Mucosa of rectum (tissue), 2 donors: ENCODE results near the gene NR6A1.

Experiments used
- H3K27ac ChIP-seq, 2 donors: one replicate each; pipeline ENCODE4 v1.7.0; 2013; ENCODE audit warnings: inconsistent platforms in 2 of 2, low read depth in 2 of 2, low read length in 2 of 2
- H3K27me3 ChIP-seq, 2 donors: one replicate each; pipeline ENCODE4 v1.7.0; 2013; ENCODE audit warnings: low read length in 2 of 2; ENCODE audit not compliant: control insufficient read depth in 2 of 2, insufficient read depth in 2 of 2
- H3K36me3 ChIP-seq, 2 donors: one replicate each; pipeline ENCODE4 v1.7.0; 2013; ENCODE audit warnings: low read length in 2 of 2; ENCODE audit not compliant: control insufficient read depth in 2 of 2, insufficient read depth in 2 of 2
- H3K4me1 ChIP-seq, 2 donors: one replicate each; pipeline ENCODE4 v1.7.0; 2013; ENCODE audit warnings: low read length in 2 of 2, mild to moderate bottlenecking in 1 of 2; ENCODE audit not compliant: control insufficient read depth in 2 of 2, insufficient read depth in 2 of 2
- H3K4me3 ChIP-seq, 2 donors: one replicate each; pipeline ENCODE4 v1.7.0; 2013; ENCODE audit warnings: low read length in 2 of 2
- H3K9ac ChIP-seq, 2 donors: one replicate each; pipeline ENCODE4 v1.7.0; 2013; ENCODE audit warnings: low read length in 2 of 2, low read depth in 1 of 2, mild to moderate bottlenecking in 1 of 2
- H3K9me3 ChIP-seq, 2 donors: one replicate each; pipeline ENCODE4 v1.7.0; 2013; ENCODE audit warnings: low read length in 2 of 2; ENCODE audit not compliant: control insufficient read depth in 2 of 2
- donor health status: healthy.
- donor health status: Normal muscosa, but diverticular disease.

NR6A1 gene

DNA sequence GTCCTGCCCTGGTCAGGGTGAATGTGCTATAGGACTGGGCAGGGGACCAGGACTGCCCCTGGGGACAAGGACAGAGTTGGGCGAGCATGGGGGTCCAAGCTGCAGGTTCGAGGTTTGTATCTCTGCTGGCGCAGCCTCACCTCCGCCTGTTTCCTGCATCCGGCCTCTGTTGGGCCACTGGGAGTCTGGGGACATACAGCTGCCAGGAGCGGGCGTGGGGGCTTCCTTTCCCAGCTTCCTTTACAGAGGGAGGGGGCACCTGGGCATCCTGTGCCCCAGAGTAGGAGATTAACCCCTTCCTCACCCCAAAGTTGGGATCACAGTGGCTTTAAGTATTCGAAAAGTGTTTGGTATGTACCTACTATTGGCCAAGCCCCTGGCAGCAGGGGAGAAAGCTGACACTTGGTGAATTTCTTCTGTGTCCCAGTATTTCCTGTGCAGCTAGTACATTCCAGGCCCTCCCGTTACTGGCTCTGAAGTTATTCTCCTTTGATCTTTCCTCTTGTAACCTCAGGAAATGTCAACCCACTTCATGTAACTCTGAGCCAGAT is 24.8 kb upstream of the NR6A1 start:
- Histone ChIP-seq H3K4me1 (peaks cover 2 to 4% of the 10 kb centered on the region in 2 donors), H3K27ac (peak overlapping the region in 1 of 2 donors; percentile 23)

DNA sequence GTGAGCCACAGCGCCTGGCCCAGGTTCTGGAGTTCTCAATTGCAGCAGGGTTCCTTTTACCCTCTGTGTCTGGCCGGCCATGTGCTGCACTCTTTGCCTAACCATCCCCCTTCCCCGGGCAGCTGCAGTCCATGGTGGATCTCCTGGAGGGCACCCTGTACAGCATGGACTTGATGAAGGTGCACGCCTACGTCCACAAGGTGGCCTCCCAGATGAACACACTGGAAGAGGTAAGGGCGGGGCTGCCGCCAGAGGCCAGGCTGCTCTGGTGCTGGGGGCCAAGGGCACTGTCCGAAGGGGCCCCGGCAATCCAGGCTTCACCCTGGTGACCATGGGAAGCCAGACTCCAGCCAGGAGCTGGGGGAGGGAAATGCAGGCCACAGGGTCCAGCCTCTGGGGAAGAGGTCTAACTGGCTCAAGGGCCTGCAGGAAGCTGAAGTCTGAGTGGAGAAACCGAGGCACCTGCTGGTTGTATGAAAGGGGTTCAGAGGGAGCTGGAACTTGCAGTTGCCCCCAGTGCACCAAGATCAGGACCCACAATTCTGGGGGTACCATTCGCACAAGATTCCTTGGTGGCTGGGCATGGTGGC is 23.9 kb upstream of the NR6A1 start:
- H3K27ac ChIP-seq: no peak overlapping the region
- H3K9me3 ChIP-seq: no peaks in the 10 kb centered on the region
- H3K9ac ChIP-seq: no peak overlapping the region
- H3K4me1 ChIP-seq: peaks cover 0 to 2% of the 10 kb centered on the region in 2 donors
- H3K4me3 ChIP-seq: no peak overlapping the region
- no peaks in the 10 kb centered on the region for H3K36me3 ChIP-seq
- no peaks in the 10 kb centered on the region for H3K27me3 ChIP-seq

More for the DNA sequence above, 24.8 kb upstream of the NR6A1 start:
- no peak overlapping the region for H3K4me3 ChIP-seq
- H3K36me3 ChIP-seq: no peaks in the 10 kb centered on the region
- H3K27me3 ChIP-seq: no peaks in the 10 kb centered on the region
- no peaks in the 10 kb centered on the region for H3K9me3 ChIP-seq
- H3K9ac ChIP-seq: no peak overlapping the region

DNA sequence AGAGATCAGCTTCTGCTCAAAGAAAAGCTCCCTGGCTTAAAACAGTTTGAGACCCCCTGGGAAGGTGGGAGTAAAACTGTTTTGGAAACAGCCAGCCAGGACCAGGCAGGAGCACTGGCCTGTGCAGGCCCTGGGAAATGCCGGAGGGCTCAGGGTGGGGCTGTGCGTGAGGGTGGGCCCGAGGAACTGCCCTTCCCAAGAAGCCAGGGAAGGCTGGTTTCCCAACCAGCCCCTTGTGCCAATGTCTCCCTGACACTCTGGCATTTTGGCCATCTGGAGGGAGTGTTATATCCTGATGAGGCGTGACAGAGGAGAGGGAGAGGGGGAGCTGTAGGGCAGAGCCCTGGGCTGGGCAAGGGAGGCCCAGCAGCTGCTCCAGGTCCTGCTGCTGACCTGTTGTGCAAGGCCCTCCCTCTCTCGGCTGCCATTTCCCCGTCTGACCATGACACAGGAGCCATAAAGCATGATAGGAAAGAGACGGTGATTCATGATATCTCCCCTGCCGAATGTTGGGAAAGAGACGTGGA is 22.0 kb upstream of the NR6A1 start:
- peaks cover 0 to 2% of the 10 kb centered on the region in 2 donors for H3K4me1 ChIP-seq
- H3K9ac ChIP-seq: no peak overlapping the region
- H3K27ac ChIP-seq: no peak overlapping the region
- no peak overlapping the region for H3K4me3 ChIP-seq
- no peaks in the 10 kb centered on the region for H3K27me3 ChIP-seq
- H3K9me3 ChIP-seq: no peaks in the 10 kb centered on the region
- no peaks in the 10 kb centered on the region for H3K36me3 ChIP-seq

GRCh38 chr9:124792257-124793014 is 21.3 kb upstream of the NR6A1 start:
- H3K36me3 ChIP-seq: no peaks in the 10 kb centered on the region
- H3K4me3 ChIP-seq: no peak overlapping the region
- no peaks in the 10 kb centered on the region for H3K9me3 ChIP-seq
- H3K4me1 ChIP-seq: peaks cover 0 to 2% of the 10 kb centered on the region in 2 donors
- no peak overlapping the region for H3K9ac ChIP-seq
- H3K27me3 ChIP-seq: no peaks in the 10 kb centered on the region
- no peak overlapping the region for H3K27ac ChIP-seq

DNA sequence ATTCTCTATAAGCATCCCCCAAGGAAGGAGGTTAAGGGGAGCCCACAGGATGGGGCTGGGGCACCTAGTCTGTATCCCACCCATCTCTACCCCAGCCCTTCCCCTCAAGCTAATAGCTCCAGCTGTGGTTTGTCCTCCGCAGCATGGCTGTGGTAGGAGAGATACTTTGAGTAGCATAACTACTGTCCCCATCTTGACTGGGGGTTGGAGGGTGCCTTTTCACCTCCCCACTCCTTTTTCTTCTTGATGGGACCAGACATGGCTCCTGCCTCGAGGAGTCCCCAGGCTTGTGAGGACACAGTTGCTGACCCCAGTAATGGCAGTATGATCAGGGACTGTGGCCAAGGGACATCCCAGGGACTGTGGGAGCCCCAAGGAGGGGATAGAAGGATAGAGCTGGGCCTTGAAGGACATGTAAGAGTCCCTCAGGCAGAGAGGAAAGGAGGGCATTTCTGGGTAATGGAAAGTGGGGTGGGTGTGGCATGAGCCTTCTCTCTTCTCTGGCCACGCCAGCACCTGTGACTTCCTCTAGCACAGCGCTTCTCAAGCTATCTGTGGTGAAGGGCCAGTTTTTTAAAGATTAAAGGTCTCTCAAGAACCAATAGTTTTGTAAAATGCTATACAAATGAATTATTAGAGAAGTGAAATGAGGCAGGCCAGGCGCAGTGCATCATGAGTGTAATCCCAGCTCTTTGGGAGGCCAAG is 19.8 kb upstream of the NR6A1 start:
- no peak overlapping the region for H3K4me3 ChIP-seq
- H3K27ac ChIP-seq: no peak overlapping the region
- H3K36me3 ChIP-seq: no peaks in the 10 kb centered on the region
- H3K4me1 ChIP-seq: peaks cover 0 to 2% of the 10 kb centered on the region in 2 donors
- H3K9ac ChIP-seq: no peak overlapping the region
- no peaks in the 10 kb centered on the region for H3K9me3 ChIP-seq
- no peaks in the 10 kb centered on the region for H3K27me3 ChIP-seq

DNA sequence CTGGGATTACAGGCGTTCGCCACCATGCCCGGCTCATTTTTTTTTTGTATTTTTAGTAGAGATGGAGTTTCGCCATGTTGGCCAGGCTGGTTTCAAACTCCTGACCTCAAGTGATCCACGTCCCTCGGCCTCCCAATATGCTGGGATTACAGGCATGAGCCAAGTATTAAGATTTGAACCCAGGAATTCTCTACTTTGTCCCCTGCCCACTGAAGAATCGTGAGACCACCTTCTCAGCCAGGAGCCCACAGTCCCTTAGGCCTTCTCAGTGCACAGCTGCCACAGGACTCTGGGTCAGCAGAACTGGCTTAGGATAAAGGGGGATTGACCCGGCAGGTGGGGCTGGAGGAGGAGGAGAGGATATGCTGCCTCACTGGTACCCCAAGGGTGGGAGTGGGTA is 19.2 kb upstream of the NR6A1 start:
- Histone ChIP-seq H3K27ac (no peak overlapping the region), H3K27me3 (no peaks in the 10 kb centered on the region), H3K9ac (no peak overlapping the region), H3K4me3 (no peak overlapping the region), H3K9me3 (no peaks in the 10 kb centered on the region), H3K4me1 (peaks cover 0 to 2% of the 10 kb centered on the region in 2 donors), H3K36me3 (no peaks in the 10 kb centered on the region)

- no peak overlapping the region for H3K9ac ChIP-seq
Observed at GRCh38 chr9:124789531-124789930, 18.4 kb upstream of the NR6A1 start.

DNA sequence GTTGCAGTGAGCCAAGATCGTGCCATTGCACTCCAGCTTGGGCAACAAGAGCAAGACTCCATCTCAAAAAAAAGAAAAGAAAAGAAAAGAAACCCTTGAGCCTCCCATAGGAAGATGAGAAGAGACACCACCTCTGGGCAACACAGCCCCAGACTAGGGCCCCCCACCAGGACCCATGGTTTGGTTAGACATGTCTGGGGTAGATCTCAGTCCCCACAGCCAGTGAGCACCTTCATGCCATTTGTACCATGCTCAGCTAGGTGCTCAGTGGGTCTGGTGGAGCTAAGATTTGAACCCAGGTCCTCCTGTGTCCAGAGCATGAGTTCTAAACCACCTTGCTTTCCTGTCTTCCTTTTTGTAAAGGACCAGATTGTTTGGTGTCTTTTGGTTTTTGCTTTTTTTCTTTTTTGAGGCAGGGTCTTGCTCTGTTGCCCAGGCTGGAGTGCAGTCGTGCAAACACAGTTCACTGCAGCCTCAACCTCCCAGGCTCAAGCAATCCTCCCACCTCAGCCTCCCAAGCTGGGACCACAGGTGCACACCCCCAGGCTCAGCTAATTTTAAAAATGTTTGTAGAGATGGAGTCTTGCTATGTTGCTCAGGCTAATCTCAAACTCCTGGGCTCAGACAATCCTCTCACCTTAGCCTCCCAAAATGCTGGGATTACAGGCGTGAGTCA is 17.6 kb upstream of the NR6A1 start:
- H3K4me1 ChIP-seq: no peaks in the 10 kb centered on the region
- no peaks in the 10 kb centered on the region for H3K9me3 ChIP-seq
- H3K36me3 ChIP-seq: no peaks in the 10 kb centered on the region
- H3K27ac ChIP-seq: no peak overlapping the region
- no peak overlapping the region for H3K9ac ChIP-seq
- no peak overlapping the region for H3K4me3 ChIP-seq
- H3K27me3 ChIP-seq: no peaks in the 10 kb centered on the region

More at GRCh38 chr9:124789531-124789930, 18.4 kb upstream of the NR6A1 start:
- Histone ChIP-seq H3K9me3 (no peaks in the 10 kb centered on the region), H3K4me1 (no peaks in the 10 kb centered on the region), H3K27ac (no peak overlapping the region), H3K27me3 (no peaks in the 10 kb centered on the region), H3K36me3 (no peaks in the 10 kb centered on the region), H3K4me3 (no peak overlapping the region)

GRCh38 chr9:124786881-124787573 is 15.9 kb upstream of the NR6A1 start:
- no peaks in the 10 kb centered on the region for H3K4me1 ChIP-seq
- H3K4me3 ChIP-seq: no peak overlapping the region
- no peak overlapping the region for H3K27ac ChIP-seq
- no peaks in the 10 kb centered on the region for H3K9me3 ChIP-seq
- no peaks in the 10 kb centered on the region for H3K36me3 ChIP-seq
- H3K9ac ChIP-seq: no peak overlapping the region
- no peaks in the 10 kb centered on the region for H3K27me3 ChIP-seq
